ENCODE results near the gene FANCI.

- TF ChIP-seq CTCF (IDR thresholded peaks at IDR 0.05) (no peak), POLR2A (IDR thresholded peaks at IDR 0.05) (no peak), POLR2AphosphoS5 (IDR thresholded peaks at IDR 0.05) (no peak), EP300 (IDR thresholded peaks at IDR 0.05) (no peak)
Observed at GRCh38 chr15:89363133-89363532, 119.4 kb downstream of the FANCI start.

Measured in sigmoid colon (tissue), 4 donors.